Vagina (tissue), 2 donors: ENCODE results near the gene BPIFB4. TPM values are rescaled to one million over a fixed set of nuclear protein-coding genes. Genes with fewer than 3 reads are reported as not detected.

Experiments used
- DNase-seq, 2 donors: peaks; one replicate each; pipeline ENCODE4 v3.0.0-alpha.2; 2017; ENCODE audit errors: extremely low spot score in 2 of 2
- H3K27ac ChIP-seq: fragments of 200-600 bp; sonication (generic); one replicate; pipeline ENCODE4 v1.5.1; 2019
- H3K27me3 ChIP-seq: fragments of 200-600 bp; sonication (generic); one replicate; pipeline ENCODE4 v1.5.1; 2019
- H3K36me3 ChIP-seq, 2 donors: fragments of 200-600 bp; sonication (generic); one replicate each; pipeline ENCODE4 v1.5.1; 2017 to 2019
- H3K4me1 ChIP-seq: fragments of 200-600 bp; sonication (generic); one replicate; pipeline ENCODE4 v1.5.1; 2019
- H3K4me3 ChIP-seq, 2 donors: fragments of 200-600 bp; sonication (generic); 1 replicate in 1 of 2; 2 replicates in 1 of 2; pipeline ENCODE4 v1.5.1; 2016 to 2019
- H3K9me3 ChIP-seq: fragments of 200-600 bp; sonication (generic); one replicate; pipeline ENCODE4 v1.5.1; 2019
- CTCF ChIP-seq, 3 experiments: fragments of 450-650 bp in 2 of 3; fragments of 200-600 bp in 1 of 3; sonication (generic) in 1 of 3; IDR thresholded peaks; one replicate each; pipeline ENCODE4 v1.5.1; 2017 to 2019; ENCODE audit warnings: antibody characterized with exemption in 3 of 3, mild to moderate bottlenecking in 2 of 3, moderate library complexity in 2 of 3
- POLR2A ChIP-seq, 2 donors: fragments of 450-650 bp; IDR thresholded peaks; one replicate each; pipeline ENCODE4 v1.6.1; 2017; ENCODE audit warnings: antibody characterized with exemption in 2 of 2, mild to moderate bottlenecking in 2 of 2, moderate library complexity in 2 of 2
- POLR2AphosphoS5 ChIP-seq, 2 donors: sonication (generic); formaldehyde crosslinking; IDR thresholded peaks; one replicate each; pipeline ENCODE4 v1.9.0; 2017; ENCODE audit warnings: antibody characterized with exemption in 2 of 2, mild to moderate bottlenecking in 2 of 2, low read depth in 1 of 2; ENCODE audit not compliant: insufficient read depth in 1 of 2
- intact Hi-C: fragments of 100-400 bp; cut with DNase I; formaldehyde crosslinking; loops from one replicate; pipeline ENCODE4 v1.15.1; 2023
- total RNA-seq: library from RNA; depleted of rRNA; stranded (reverse); fragments of >200 nt; gene quantifications from one replicate; pipeline ENCODE4 v1.2.3, GENCODE V29; 2016

BPIFB4 gene
- total RNA-seq, 1 donor from 2014 or later, result not detected

- no peaks in the 10 kb centered on the region for H3K36me3 ChIP-seq
- no peak for DNase-seq
- no peaks in the 10 kb centered on the region for H3K4me1 ChIP-seq
- TF ChIP-seq POLR2AphosphoS5 (IDR thresholded peaks at IDR 0.05; ENCODE audit: insufficient read depth in 1 of 2, low read depth in 1 of 2) (no peak), POLR2A (IDR thresholded peaks at IDR 0.05) (no peak), CTCF (IDR thresholded peaks at IDR 0.05) (no peak)
- H3K4me3 ChIP-seq, result no peak overlapping the region
- H3K27ac ChIP-seq, result no peak overlapping the region
- H3K27me3 ChIP-seq, result no peaks in the 10 kb centered on the region
- intact Hi-C loops, result no loop called here
- H3K9me3 ChIP-seq, result no peaks in the 10 kb centered on the region
These were observed 17.8 kb upstream of the BPIFB4 start for GRCh38 chr20:33061658-33062028.

GRCh38 chr20:33062105-33062824 lies 17.2 kb upstream of the BPIFB4 start:
- intact Hi-C loops, result no loop called here
- DNase-seq, result no peak
- Histone ChIP-seq H3K36me3 (no peaks in the 10 kb centered on the region), H3K27me3 (no peaks in the 10 kb centered on the region), H3K4me3 (no peak overlapping the region), H3K27ac (no peak overlapping the region), H3K9me3 (no peaks in the 10 kb centered on the region), H3K4me1 (no peaks in the 10 kb centered on the region)
- TF ChIP-seq CTCF (IDR thresholded peaks at IDR 0.05) (no peak), POLR2AphosphoS5 (IDR thresholded peaks at IDR 0.05; ENCODE audit: insufficient read depth in 1 of 2, low read depth in 1 of 2) (no peak), POLR2A (IDR thresholded peaks at IDR 0.05) (no peak)

- no peaks in the 10 kb centered on the region for H3K27me3 ChIP-seq
- H3K36me3 ChIP-seq, result no peaks in the 10 kb centered on the region
- H3K4me3 ChIP-seq, result no peak overlapping the region
- H3K9me3 ChIP-seq, result no peaks in the 10 kb centered on the region
- TF ChIP-seq CTCF (IDR thresholded peaks at IDR 0.05), result no peak
- TF ChIP-seq POLR2AphosphoS5 (IDR thresholded peaks at IDR 0.05; ENCODE audit: insufficient read depth in 1 of 2, low read depth in 1 of 2), result no peak
- TF ChIP-seq POLR2A (IDR thresholded peaks at IDR 0.05), result no peak
- H3K4me1 ChIP-seq, result no peaks in the 10 kb centered on the region
- intact Hi-C loops, result no loop called here
- H3K27ac ChIP-seq, result no peak overlapping the region
- no peak for DNase-seq
These were observed 16.7 kb upstream of the BPIFB4 start for GRCh38 chr20:33062825-33063149.

GRCh38 chr20:33063271-33063670 lies 16.2 kb upstream of the BPIFB4 start:
- DNase-seq, result no peak
- no peaks in the 10 kb centered on the region for H3K4me1 ChIP-seq
- no peaks in the 10 kb centered on the region for H3K9me3 ChIP-seq
- H3K27ac ChIP-seq, result no peak overlapping the region
- TF ChIP-seq POLR2A (IDR thresholded peaks at IDR 0.05) (no peak), POLR2AphosphoS5 (IDR thresholded peaks at IDR 0.05; ENCODE audit: insufficient read depth in 1 of 2, low read depth in 1 of 2) (no peak), CTCF (IDR thresholded peaks at IDR 0.05) (no peak)
- intact Hi-C loops, result no loop called here
- H3K27me3 ChIP-seq, result no peaks in the 10 kb centered on the region
- H3K36me3 ChIP-seq, result no peaks in the 10 kb centered on the region
- no peak overlapping the region for H3K4me3 ChIP-seq

GRCh38 chr20:33064572-33065287 lies 14.7 kb upstream of the BPIFB4 start:
- no peaks in the 10 kb centered on the region for H3K27me3 ChIP-seq
- intact Hi-C loops, result no loop called here
- no peak overlapping the region for H3K4me3 ChIP-seq
- H3K27ac ChIP-seq, result no peak overlapping the region
- H3K9me3 ChIP-seq, result no peaks in the 10 kb centered on the region
- H3K36me3 ChIP-seq, result no peaks in the 10 kb centered on the region
- TF ChIP-seq CTCF (IDR thresholded peaks at IDR 0.05), result no peak
- TF ChIP-seq POLR2A (IDR thresholded peaks at IDR 0.05), result no peak
- TF ChIP-seq POLR2AphosphoS5 (IDR thresholded peaks at IDR 0.05; ENCODE audit: insufficient read depth in 1 of 2, low read depth in 1 of 2), result no peak
- no peaks in the 10 kb centered on the region for H3K4me1 ChIP-seq
- DNase-seq, result no peak
